Astrocyte of the spinal cord (primary cell): ENCODE results near the gene TMEM18.

Experiments
- DNase-seq: peaks from one replicate; pipeline ENCODE4 v3.0.0; 2011; ENCODE audit warnings: low read depth, low spot score
- H3K4me3 ChIP-seq: 2 replicates; pipeline ENCODE4 v1.5.1; 2011; ENCODE audit warnings: low read depth, mild to moderate bottlenecking, low read length, moderate library complexity
- CTCF ChIP-seq: IDR thresholded peaks from 2 replicates; pipeline ENCODE4 v1.5.1; 2012; ENCODE audit warnings: low read depth, mild to moderate bottlenecking, low read length, inconsistent platforms
- in situ Hi-C: cut with HindIII; loops from 2 replicates; pipeline ENCODE4 v1.10.0; 2017; ENCODE audit warnings: low sequenced_read_pairs

The TMEM18 gene

GRCh38 chr2:657766-658165, 19.4 kb downstream of the TMEM18 start:
- in situ Hi-C loops = no loop called here

GRCh38 chr2:656676-657075, 20.5 kb downstream of the TMEM18 start:
- in situ Hi-C loops = no loop called here
- DNase-seq = no peak
- no peak for TF ChIP-seq CTCF
- no peak overlapping the region for H3K4me3 ChIP-seq

More at GRCh38 chr2:657766-658165, 19.4 kb downstream of the TMEM18 start:
- no peak for DNase-seq
- H3K4me3 ChIP-seq = no peak overlapping the region
- no peak for TF ChIP-seq CTCF

- in situ Hi-C loops = no loop called here
- DNase-seq = no peak
- H3K4me3 ChIP-seq = no peak overlapping the region
- TF ChIP-seq CTCF = no peak
Measured at GRCh38 chr2:655626-656025, 21.6 kb downstream of the TMEM18 start.

GRCh38 chr2:654896-655295, 22.3 kb downstream of the TMEM18 start:
- in situ Hi-C loops = no loop called here
- no peak for TF ChIP-seq CTCF
- H3K4me3 ChIP-seq = no peak overlapping the region

GRCh38 chr2:653645-654425, 23.4 kb downstream of the TMEM18 start:
- H3K4me3 ChIP-seq = no peak overlapping the region
- no peak for TF ChIP-seq CTCF
- in situ Hi-C loops = no loop called here
- no peak for DNase-seq

More at GRCh38 chr2:654896-655295, 22.3 kb downstream of the TMEM18 start:
- DNase-seq = no peak

- no peak overlapping the region for H3K4me3 ChIP-seq
- in situ Hi-C loops = no loop called here
- DNase-seq = no peak
- TF ChIP-seq CTCF = no peak
Measured at GRCh38 chr2:652881-653480, 24.2 kb downstream of the TMEM18 start.
